Activated CD4-positive, alpha-beta T cell treated with anti-CD3 and anti-CD28 coated beads, Interleukin-2, Interleukin-4, amounts not matched to agents 100 ng/mL and 50 ng/mL, durations not matched to agents 16 hours and 8 hours (primary cell): ENCODE measurements around the gene FOXO1.

Experiments used
- DNase-seq: peaks from one replicate; pipeline ENCODE4 v3.0.0-alpha.2; 2020; ENCODE audit warnings: low spot score

Gene FOXO1

GRCh38 chr13:40665126-40666044, 1.1 kb downstream of the FOXO1 start:
- peak; percentile 25 for DNase-seq

DNA sequence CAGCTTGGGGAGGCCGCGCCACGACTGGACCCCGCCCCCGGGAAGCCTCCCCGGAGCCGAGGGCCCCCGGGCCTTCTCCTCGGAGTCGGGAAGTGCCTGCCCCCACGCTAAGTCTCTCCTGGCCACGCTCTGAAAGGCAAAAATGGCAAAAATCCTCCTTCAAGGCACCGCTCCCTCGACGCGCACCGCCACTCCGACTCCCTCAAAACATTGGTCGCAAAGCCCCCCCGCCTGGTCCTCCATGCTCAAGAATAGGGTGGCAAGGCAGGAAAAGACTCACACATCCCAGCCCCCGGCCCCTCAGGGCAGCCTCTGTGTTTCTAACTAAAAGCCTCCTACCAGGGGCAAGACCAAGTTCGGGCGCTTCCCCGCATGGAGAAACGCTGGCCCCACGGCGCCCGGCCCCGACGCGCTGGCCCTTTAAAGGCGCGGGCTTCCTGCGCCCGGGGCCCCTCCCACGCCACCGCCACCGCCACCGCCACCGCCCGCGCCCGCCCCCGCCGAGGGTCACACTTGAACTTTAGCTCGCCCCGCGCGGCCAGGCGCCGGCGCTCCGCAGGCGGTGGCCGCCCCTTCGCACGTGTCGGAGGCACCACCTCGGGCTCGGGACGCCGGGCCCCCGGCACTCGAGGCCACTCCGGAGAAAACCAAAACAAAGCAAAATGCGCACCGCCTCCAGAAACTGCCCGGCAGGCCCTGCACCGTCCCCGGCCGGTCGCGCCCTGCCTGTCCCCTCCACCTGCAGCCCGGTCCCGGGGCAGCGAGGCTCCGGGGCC, 1.9 kb downstream of the FOXO1 start:
- DNase-seq = peak; percentile 68

DNA sequence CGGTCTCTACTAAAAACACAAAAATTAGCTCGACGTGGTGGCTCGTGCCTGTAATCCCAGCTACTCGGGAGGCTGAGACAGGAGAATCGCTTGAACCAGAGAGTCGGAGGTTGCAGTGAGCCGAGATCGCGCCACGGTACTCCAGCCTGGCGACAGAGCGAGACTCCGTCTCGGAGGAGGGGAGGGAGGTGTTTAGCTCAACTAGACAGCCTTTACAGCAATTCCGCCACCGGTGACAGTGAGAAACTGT, 2.4 kb downstream of the FOXO1 start:
- DNase-seq = peak; percentile 80

DNA sequence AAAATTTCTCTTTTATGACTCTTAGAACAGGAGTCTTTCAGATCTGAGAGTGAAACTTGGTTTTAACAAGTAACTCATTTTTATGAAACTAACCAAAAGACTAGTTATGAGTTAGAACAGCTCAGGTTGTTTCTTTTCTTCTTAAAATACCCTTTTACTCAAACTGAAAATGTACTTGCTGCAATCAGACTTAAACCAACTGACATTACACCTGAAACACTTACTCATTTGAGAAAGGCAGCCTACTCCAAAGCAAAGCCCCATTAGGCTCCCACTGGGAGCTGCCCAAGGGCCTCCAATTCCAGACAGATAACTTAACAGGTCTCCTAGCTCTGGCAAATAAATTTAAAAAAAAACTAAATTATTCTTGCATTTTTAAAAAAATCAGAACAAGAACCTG, 3.6 kb downstream of the FOXO1 start:
- peak; percentile 84 for DNase-seq

DNA sequence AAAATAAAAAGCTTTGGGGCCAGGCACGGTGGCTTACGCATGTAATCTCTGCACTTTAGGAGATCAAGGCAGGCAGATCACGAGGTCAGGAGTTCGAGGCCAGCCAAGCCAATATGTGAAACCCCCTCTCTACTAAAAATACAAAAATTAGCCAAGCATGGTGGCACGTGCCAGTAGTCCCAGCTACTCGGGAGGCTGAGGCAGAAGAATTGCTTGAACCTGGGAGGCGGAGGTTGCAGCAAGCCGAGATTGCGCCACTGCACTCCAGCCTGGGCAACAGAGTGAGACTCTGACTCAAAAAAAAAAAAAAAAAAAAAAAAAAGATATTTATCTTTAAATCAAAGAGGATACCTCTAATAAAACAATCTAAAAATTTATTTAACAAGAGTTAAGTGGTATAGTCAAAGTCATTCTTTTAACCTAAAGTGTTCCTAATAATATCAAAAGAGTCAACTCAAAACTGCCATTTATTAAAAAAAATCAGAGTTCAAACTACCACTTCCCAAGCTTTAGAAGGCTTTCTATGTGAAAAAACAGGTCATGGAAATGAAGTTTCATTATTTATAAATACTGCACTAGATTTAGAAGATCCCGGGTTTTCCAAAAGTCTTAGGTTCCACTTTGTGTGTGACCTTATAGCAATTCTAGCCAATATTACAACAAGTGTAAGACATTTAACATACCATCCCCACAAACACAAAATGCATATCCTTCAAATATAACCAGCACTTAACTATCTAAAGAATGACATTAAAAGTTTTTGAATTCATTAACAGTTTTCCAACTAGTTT, 4.4 kb downstream of the FOXO1 start:
- no peak for DNase-seq

DNA sequence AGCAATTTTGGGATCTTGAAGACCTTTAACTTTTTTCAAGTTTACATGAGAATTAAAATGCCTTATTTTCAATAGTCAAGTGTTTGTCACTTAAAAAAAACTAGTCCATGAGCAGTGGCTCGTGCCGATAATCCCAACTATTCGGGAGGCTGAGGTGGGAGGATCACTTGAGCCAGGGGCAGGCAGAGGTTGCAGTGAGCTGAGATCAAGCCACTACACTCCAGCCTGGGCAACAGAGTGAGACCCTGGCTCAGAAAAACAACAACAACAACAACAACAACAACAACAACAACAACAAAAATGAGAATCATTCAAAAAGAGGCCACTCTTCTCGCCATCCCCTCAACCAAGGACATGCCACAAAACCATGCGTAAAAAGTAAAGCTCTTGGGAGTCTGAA, 5.7 kb downstream of the FOXO1 start:
- no peak for DNase-seq

GRCh38 chr13:40660141-40660664, 6.2 kb downstream of the FOXO1 start:
- no peak for DNase-seq

- DNase-seq = no peak
Observed at GRCh38 chr13:40657951-40658350, 8.5 kb downstream of the FOXO1 start.

- DNase-seq = no peak
Observed at GRCh38 chr13:40657307-40657706, 9.1 kb downstream of the FOXO1 start.

GRCh38 chr13:40656358-40656757, 10.1 kb downstream of the FOXO1 start:
- DNase-seq = no peak

DNA sequence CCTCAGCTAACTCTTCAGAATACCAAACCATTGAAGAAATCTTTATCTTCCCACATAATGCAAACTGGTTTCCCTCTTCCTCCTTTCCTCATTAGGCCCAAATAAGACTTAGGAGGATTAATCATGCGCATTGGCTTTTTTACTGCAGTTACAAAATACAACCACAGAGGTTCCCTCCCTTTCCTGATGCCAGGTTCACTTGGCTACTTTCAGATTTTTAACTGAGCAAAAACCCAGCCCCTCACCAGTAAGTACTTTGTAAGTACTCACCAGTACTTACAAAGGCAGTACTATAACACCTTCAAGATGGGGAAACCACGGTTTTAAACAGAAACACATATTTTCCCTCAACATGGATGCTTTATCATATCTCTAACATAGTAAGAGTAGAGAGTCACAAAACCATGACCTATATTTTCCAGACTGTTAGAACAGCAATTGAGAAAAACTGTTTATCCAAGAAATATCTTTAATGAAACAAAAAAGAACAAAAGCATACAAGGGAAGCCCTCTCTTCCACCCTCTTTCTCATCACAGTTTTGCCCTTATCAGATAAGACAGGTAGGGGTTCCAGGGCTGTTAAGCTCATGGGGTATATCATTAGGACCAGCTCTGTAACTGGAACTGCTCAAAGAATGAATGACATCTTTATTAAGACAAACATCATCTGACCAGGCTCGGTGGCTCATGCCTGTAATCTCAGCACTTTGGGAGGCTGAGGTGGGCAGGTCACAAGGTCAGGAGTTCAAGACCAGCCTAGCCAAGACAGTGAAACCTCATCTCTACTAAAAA, 12.7 kb downstream of the FOXO1 start:
- DNase-seq = peak; percentile 33

GRCh38 chr13:40652588-40652940, 13.9 kb downstream of the FOXO1 start:
- no peak for DNase-seq

GRCh38 chr13:40651866-40652587, 14.4 kb downstream of the FOXO1 start:
- DNase-seq = no peak

DNA sequence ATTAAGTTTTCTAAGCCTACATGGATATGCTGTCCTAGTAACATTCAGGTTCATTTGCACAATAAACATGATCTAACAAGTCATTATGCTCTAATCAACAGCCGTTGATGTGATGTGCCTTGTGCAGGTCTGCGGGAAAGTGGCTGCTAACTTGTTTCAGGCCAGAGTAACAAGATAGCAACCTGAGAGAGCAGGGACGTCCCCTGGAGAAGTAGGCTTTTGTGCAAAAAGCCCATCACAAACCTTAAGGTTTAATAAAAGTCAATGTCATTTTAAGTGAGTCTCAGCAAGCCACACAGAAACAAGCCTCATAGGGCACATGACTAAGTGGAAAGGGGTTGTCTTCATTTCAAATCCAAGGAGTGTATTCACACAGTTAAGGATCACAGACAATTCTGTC, 17.6 kb downstream of the FOXO1 start:
- no peak for DNase-seq

DNA sequence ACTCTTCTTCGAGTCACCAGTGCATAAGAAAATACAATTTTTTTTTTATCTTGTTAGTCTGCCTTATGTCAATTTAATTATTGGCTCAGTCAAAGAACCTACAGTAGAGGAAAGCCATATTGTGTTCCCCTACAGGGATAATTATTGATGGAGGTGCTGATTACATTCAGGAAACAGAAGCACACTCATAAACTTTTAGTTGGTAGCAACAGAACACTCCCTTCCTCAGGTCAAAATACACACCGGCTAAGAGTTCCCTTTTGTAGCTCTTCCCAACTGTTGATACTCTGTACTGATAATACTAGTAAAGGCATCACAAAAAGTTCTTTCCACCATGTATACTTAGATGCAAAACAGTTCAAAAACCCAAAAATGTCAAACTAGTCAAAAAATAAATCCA, 18.4 kb downstream of the FOXO1 start:
- DNase-seq = no peak

DNA sequence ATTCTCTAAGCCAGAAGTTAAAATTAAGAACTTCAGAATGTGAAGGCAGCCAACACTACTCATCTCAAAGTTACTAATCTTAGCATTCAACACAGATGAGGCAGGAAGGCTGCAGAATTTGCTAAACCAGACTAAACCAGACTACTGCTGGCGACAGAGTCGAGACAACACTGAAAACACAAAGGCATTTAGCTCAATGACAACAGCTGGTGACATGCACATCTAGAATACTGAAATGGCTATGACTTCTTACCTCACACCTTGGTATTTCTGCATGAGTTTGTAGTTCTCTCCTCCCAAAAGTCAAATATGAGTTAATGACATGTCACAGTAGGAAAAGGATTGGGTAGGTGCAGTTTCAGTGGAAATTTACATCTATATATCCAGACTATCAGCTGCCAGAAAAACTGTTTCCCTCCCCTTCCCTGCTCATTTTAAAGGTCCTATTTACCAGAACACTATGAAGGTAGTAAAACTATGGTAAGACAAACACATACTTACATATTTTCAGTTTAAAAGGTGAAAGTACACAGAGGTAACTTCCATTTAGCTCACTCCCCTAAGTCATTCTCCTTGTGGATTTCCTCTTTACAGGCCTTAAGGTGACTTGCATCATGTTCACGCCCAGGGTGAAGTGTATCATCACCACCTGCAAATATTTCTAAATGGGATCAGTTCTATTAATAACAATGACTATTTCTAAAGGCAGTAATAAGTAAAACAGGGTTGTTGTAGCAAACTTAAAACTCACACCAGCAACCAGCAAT, 21.4 kb downstream of the FOXO1 start:
- peak; percentile 23 for DNase-seq

GRCh38 chr13:40640845-40641458, 25.5 kb downstream of the FOXO1 start:
- DNase-seq = peak; percentile 30

- no peak for DNase-seq
Observed at GRCh38 chr13:40640202-40640601, 26.2 kb downstream of the FOXO1 start.

- DNase-seq = no peak
Observed at GRCh38 chr13:40639221-40639681, 27.2 kb downstream of the FOXO1 start.

DNA sequence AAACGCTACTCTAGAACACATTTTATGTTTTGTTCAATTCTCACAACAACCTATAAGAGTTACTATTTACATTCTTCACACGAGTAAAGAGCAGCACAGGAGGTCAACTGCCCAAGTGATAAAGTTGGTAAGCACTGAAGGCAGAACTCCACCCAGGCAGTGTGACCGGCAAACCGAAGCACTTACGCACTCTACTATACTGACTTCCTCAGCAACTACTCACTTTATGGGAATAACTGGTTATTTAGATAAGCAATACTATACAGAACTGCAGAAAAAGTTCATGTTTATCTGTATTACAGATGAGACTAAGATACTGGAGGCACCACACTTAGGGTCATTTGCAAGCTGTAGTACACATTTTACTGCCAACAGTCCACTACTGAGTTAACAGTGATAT, 28.8 kb downstream of the FOXO1 start:
- no peak for DNase-seq
